ENCODE data around the gene FAM53C. TPM values are rescaled to one million over a fixed set of nuclear protein-coding genes. Genes with fewer than 3 reads are reported as not detected.

The FAM53C gene
- total and polyA plus RNA-seq, 10 of the 15 experiments (the other 5 are each of a cell fraction or from before 2014, with no cell fraction given), result 8.0 to 31.3 (median 24.0) TPM

- peak overlapping the region; percentile 90 for H3K4me3 ChIP-seq
- in situ Hi-C loops (cut with MboI), result no loop called here
- TF ChIP-seq, protein P1, sequence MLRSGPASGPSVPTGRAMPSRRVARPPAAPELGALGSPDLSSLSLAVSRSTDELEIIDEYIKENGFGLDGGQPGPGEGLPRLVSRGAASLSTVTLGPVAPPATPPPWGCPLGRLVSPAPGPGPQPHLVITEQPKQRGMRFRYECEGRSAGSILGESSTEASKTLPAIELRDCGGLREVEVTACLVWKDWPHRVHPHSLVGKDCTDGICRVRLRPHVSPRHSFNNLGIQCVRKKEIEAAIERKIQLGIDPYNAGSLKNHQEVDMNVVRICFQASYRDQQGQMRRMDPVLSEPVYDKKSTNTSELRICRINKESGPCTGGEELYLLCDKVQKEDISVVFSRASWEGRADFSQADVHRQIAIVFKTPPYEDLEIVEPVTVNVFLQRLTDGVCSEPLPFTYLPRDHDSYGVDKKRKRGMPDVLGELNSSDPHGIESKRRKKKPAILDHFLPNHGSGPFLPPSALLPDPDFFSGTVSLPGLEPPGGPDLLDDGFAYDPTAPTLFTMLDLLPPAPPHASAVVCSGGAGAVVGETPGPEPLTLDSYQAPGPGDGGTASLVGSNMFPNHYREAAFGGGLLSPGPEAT (IDR thresholded peaks at IDR 0.05; ENCODE audit: low read depth), result 0 out of 2 replicates have a peak, but pooled peaks have one; percentile 25
- no peak for TF ChIP-seq USF2 (IDR thresholded peaks at IDR 0.05; ENCODE audit: borderline replicate concordance, low read depth, low read length)
- H3K4me1 ChIP-seq (ENCODE audit: control insufficient read depth, insufficient read depth, low read length), result no peaks in the 10 kb centered on the region
- H3K27ac ChIP-seq (ENCODE audit: control insufficient read depth, insufficient read depth), result peak overlapping the region; percentile 96
- no peaks in the 10 kb centered on the region for H3K9me3 ChIP-seq (replicated peaks; ENCODE audit: control insufficient read depth, insufficient read depth, low read length)
- peaks cover 35% of the 10 kb centered on the region for H3K79me2 ChIP-seq (ENCODE audit: control insufficient read depth, insufficient read depth, low read length)
- H3K27me3 ChIP-seq (replicated peaks in 1 of 2; ENCODE audit: control insufficient read depth in 2 of 2, insufficient read depth in 2 of 2, low read length in 1 of 2), result no peaks in the 10 kb centered on the region
- intact Hi-C loops (cut with micrococcal nuclease; ENCODE audit: unreplicated experiment), result loop anchor here (5.0 kb wide), 2 partner anchors 162 to 203 kb away; partner anchors contain the start of genes BRD8, ETF1 and KIF20A
- ATAC-seq (no peak), DNase-seq (ENCODE audit: low read depth, low spot score) (no peak), FAIRE-seq (no peak)
- ChIA-PET CTCF (interaction anchor here (0.6 to 9.1 kb wide), 8 partner anchors 13 to 275 kb away, joined by 3 to 266 read pairs (median 3); partner anchors contain the start of gene KDM3B), RAD21 (ENCODE audit: unreplicated experiment) (interaction anchor here (0.6 to 1.7 kb wide), 4 partner anchors 10 to 127 kb away, joined by 3 to 17 read pairs (median 4); partner anchors contain the start of genes CDC23 and KDM3B), SMC1A (ENCODE audit: uncharacterized antibody, unreplicated experiment) (interaction anchor here (0.6 to 6.1 kb wide), 6 partner anchors 9 to 162 kb away, joined by 3 to 102 read pairs (median 4); partner anchors contain the start of gene KDM3B), POLR2A (interaction anchor here (0.7 to 10.1 kb wide), 5 partner anchors 8 to 69 kb away, joined by 3 to 143 read pairs (median 6); partner anchors contain the start of genes CDC25C and KDM3B)
- no TSS peak for BruUV-seq (replicated peaks)
- 0 out of 2 replicates have a peak, but pooled peaks cover 3% of the 10 kb centered on the region for H4K20me1 ChIP-seq (ENCODE audit: control insufficient read depth, insufficient read depth)
- WGBS (ENCODE audit: insufficient coverage, insufficient replicate concordance, low lambda C conversion rate, missing lambda C conversion rate), result 33% methylated on average over 2 of the region's 2 CpGs
- no peak overlapping the region for H2AFZ ChIP-seq (ENCODE audit: control insufficient read depth, low read depth, low read length)
- peaks cover 0 to 3% of the 10 kb centered on the region in 2 experiments; a peak in 2 of 4 replicates for H3K36me3 ChIP-seq (ENCODE audit: control insufficient read depth in 2 of 2, insufficient read depth in 2 of 2, low read length in 1 of 2)
- H3K4me2 ChIP-seq (ENCODE audit: control insufficient read depth, insufficient read depth), result peak overlapping the region; percentile 69
- H3K9ac ChIP-seq (ENCODE audit: control insufficient read depth, insufficient read depth, low read length), result peak overlapping the region; percentile 82
Observed at GRCh38 chr5:138339464-138339863, 1.4 kb downstream of the FAM53C start.

Measured in GM12878 (cell line).